Effector memory CD4-positive, alpha-beta T cell (primary cell): ENCODE data around the gene CHRNA4.

ENCODE experiments used
- DNase-seq, 3 donors: peaks; one replicate each; pipeline ENCODE4 v3.0.0-alpha.2; 2020
- H3K27ac ChIP-seq: 2 replicates; pipeline ENCODE4 v1.7.0; 2013; ENCODE audit warnings: mild to moderate bottlenecking, low read length, moderate library complexity; ENCODE audit not compliant: insufficient read depth, poor library complexity, severe bottlenecking
- H3K27me3 ChIP-seq: replicated peaks from 2 replicates; pipeline ENCODE4 v1.7.0; 2013; ENCODE audit warnings: mild to moderate bottlenecking, low read length; ENCODE audit not compliant: insufficient read depth, control insufficient read depth, poor library complexity, severe bottlenecking
- H3K36me3 ChIP-seq: 2 replicates; pipeline ENCODE4 v1.7.0; 2013; ENCODE audit warnings: mild to moderate bottlenecking, low read length, moderate library complexity; ENCODE audit not compliant: control insufficient read depth, insufficient read depth
- H3K4me1 ChIP-seq: 2 replicates; pipeline ENCODE4 v1.7.0; 2013; ENCODE audit warnings: low read length, mild to moderate bottlenecking; ENCODE audit not compliant: control insufficient read depth, insufficient read depth, poor library complexity, severe bottlenecking
- H3K4me3 ChIP-seq: 2 replicates; pipeline ENCODE4 v1.7.0; 2013; ENCODE audit warnings: low read length, low read depth, mild to moderate bottlenecking; ENCODE audit not compliant: insufficient read depth, poor library complexity, severe bottlenecking
- H3K9me3 ChIP-seq: 2 replicates; pipeline ENCODE4 v1.7.0; 2013; ENCODE audit warnings: mild to moderate bottlenecking, low read length, moderate library complexity; ENCODE audit not compliant: control insufficient read depth

Gene CHRNA4

DNA sequence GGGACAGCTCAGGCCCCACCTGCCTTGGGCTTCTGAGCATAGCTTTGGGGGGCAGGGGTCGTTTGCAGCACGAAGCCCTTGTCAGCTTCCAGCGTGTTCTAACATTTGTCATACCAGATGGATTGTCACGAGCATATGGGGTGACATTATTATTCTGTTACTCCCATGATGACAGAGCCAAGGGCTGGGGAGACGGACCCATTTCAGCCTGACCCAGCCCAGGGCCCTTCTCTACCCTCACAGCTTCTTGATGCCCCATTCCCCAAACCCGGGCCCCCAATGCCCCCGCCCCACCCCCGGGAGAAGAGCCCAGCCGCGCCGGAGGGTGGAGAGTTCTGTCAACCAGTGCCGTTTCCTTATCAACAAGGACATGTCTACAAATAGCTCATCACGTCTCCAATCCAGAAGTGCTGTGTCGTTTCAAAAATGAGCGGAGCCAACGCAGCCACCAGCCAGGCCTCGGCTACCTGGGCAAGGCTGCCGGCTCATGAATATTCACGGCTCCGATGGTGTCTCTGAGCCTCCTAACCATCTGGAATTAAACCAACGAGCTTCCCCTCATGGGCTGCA, 9.6 kb upstream of the CHRNA4 start:
- no peaks in the 10 kb centered on the region for H3K4me1 ChIP-seq
- H3K27me3 ChIP-seq = no peaks in the 10 kb centered on the region
- no peak overlapping the region for H3K27ac ChIP-seq
- no peak overlapping the region for H3K4me3 ChIP-seq
- no peaks in the 10 kb centered on the region for H3K36me3 ChIP-seq
- H3K9me3 ChIP-seq = no peaks in the 10 kb centered on the region
- no peak for DNase-seq

DNA sequence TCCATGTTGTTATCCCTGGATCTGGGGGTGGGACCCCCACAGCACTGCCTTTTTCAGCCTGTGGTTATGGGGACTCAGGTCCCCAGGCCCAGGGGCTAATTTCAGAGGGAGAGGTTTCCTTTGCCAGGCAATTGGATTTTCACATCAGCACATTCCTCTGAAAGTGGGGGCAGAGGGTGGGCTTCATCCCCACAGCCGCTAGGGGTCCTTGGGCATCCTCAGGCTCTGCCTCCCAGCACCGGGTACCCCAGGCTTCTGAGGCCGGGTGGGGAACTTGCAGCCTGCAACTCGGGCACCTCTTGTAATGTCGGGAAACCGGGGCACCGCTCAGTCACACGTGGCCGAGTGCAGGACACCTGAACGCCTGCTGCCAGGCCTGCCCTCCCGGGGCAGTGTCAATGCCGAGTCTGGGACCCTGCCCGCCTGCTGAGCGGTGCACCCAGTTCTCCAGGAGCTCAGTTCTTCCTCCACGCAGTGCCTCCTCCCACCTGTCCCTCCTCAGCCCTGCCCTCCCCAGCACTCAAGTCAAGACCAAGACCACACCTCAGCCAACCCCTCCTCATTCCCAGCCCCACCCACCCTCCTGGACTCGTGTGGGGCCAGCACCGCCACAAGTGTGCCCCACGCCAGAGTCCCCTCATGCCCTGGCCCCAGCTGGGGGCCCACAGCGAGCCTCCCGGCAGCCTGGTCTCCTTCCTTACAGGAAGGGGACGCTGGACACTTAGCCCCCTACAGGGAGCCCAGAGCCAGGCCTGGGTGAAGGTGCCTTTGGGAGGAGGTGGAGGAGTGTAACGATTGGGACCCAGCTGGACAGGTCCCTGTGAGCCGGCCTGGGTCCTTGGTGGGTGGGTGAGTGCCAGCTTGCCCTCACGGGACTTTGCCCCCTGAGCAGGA, 8.8 kb upstream of the CHRNA4 start:
- Histone ChIP-seq H3K27me3 (peaks cover under 1% of the 10 kb centered on the region), H3K4me1 (no peaks in the 10 kb centered on the region), H3K27ac (no peak overlapping the region), H3K9me3 (no peaks in the 10 kb centered on the region), H3K4me3 (no peak overlapping the region), H3K36me3 (no peaks in the 10 kb centered on the region)
- no peak for DNase-seq

DNA sequence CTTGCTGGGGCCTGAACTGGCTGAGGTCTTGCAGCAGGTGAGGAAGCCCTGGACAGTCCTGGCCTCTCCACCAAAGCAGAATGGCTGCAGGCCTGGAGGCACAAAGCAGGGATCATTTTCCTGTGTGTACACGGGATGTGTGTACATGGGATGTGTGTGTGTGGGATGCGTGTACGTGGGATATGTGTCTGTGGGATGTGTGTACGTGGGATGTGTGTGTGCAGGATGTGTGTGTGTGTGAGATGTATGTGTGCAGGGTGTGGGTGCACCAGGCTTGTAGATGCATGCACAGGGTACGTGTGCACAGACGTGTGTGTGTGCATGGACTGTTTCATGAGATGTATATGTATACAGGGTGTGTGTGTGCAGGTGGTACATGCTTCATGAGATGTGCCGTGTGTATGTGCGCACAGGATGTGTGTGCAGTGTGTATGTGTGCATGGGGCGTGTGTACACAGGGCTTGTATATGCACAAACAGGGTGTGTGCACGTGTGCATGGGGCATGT, 7.9 kb upstream of the CHRNA4 start:
- Histone ChIP-seq H3K36me3 (no peaks in the 10 kb centered on the region), H3K9me3 (no peaks in the 10 kb centered on the region), H3K4me3 (no peak overlapping the region), H3K27ac (no peak overlapping the region), H3K4me1 (no peaks in the 10 kb centered on the region), H3K27me3 (peaks cover 4% of the 10 kb centered on the region)
- DNase-seq = no peak

DNA sequence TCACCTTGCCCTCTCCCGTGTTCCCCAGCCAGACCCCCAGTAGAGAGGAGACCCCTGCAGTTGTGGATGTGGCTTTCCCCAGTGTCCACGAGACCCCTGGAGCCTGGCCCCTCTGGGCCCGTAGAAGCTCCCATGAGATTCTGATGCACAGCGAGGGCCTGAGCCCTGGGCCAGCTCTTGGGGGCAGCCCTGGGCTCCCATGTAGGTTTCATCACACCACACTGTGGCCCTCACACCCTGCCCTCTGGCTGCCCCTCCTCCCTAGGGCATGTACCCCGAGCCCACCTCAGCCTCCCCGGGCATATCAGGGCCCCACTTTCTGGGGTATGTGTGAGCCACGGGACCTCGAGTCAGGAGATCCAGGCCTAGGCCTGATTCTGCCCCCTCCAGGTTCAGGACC, 7.0 kb upstream of the CHRNA4 start:
- DNase-seq = no peak
- H3K4me3 ChIP-seq = no peak overlapping the region
- H3K9me3 ChIP-seq = no peaks in the 10 kb centered on the region
- no peaks in the 10 kb centered on the region for H3K4me1 ChIP-seq
- no peak overlapping the region for H3K27ac ChIP-seq
- H3K36me3 ChIP-seq = no peaks in the 10 kb centered on the region
- H3K27me3 ChIP-seq = peaks cover 4% of the 10 kb centered on the region

DNA sequence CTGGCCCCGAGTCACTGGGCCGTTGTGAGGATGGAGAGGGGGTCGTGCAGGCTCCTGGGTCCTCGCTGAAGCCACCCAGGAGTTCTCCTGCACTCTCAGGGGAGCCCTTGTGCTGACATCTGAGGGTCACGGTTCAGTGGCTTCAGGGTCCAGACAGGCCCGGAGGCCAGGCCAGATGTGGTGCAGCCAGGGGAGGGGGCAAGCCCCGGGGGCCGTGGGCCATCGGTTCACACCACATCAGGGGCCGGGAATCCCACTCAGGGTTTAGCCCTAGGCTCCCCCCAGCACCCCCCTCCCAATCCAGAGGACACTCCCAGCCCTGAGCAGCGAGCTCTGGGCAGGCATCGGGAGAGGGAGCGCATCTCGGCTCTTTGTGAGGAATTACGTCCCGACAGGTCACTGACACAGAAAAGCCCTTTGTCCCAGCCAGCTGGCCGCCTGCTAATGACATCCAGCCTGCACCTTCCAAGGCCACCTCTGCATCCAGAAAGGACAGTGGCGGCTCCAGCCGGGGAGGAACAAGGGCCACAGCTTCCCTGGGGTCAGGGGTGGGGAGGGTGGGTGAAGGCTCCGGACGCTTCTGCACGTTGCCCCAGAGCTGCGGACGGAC, 6.4 kb upstream of the CHRNA4 start:
- no peaks in the 10 kb centered on the region for H3K4me1 ChIP-seq
- no peaks in the 10 kb centered on the region for H3K9me3 ChIP-seq
- H3K4me3 ChIP-seq = no peak overlapping the region
- no peaks in the 10 kb centered on the region for H3K36me3 ChIP-seq
- DNase-seq = no peak
- peaks cover 7% of the 10 kb centered on the region for H3K27me3 ChIP-seq
- H3K27ac ChIP-seq = no peak overlapping the region

DNA sequence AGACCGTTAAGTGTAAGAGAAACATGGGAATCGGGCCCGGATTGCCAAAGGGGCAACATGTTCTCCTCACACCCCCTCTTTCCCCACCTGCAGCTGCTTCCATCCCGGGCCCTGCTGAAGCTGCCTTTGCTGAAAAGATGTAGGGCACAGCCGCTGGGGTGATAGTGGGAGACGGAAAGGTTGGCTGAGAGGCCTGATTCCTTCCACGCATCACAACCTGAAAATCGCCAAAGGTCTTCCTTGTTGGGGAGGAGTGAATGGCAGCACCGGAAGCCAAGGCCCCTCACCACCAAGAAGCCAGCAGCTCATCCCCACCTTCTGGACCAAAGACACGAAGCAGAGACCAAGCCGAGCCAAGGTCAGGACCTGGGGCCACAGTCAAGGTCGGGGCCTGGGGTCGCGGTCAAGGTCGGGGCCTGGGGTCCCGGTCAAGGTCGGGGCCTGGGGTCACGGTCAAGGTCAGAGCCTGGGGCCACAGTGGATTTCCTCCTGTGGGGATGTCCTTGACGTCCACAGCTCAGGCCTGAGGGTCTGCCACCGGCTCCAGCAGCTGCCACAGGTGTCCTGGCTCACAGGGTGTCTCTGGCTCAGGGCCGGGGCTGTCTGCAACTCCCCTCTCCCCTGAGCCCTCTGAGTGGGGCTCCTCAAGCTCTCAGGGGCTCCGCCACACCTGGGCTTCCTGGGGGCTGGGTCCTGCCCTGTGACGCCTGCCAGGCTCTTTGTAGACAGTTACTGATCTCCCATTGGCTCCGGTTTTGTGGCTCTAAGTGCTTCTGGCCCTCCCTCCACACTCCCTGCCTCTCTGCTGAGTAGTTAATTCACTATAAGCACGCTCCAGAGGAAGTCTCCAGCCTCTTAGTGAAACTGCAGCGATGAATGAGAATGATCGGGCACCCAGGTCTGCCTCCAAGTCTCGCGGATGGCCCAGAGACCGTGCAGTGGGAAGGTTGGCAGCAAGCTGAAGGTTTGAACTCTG, 5.5 kb upstream of the CHRNA4 start:
- no peak for DNase-seq
- no peaks in the 10 kb centered on the region for H3K36me3 ChIP-seq
- no peaks in the 10 kb centered on the region for H3K4me1 ChIP-seq
- H3K9me3 ChIP-seq = no peaks in the 10 kb centered on the region
- peaks cover 10% of the 10 kb centered on the region for H3K27me3 ChIP-seq
- H3K27ac ChIP-seq = no peak overlapping the region
- H3K4me3 ChIP-seq = no peak overlapping the region

DNA sequence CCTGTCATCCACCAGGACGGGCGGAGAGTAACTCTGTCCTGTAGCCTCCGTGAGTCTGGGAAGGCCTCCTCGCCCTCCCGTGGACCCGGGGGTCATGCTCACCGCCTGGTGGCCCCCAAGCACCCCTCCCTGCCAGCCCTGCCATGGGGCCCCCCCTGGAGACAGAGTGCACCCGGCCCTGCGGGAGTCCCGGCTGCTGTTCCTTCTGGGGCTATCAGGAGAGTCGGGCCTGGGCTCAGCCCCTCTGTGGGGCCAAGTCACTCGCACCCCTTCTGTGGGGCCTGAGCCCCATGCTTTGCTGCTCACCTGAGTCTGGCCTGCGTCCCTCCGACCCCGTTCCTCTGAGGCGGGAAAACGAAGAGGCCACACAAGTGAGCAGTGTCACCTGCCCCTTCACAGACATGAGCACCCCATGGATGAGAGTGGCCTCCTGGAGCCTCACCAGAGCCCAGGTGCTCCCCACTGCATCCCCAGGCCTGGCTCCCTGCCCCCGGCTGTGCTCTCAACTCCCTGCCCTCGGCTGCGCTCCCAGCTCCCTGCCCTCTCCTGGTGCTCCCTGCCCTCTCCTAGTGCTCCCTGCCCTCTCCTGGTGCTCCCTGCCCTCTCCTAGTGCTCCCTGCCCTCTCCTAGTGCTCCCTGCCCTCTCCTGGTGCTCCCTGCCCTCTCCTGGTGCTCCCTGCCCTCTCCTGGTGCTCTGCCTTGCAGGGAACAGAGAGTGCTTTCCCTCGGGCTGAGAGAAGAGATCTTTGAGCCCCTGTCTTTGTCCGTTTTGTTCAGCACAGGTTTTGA, 4.6 kb upstream of the CHRNA4 start:
- peaks cover 13% of the 10 kb centered on the region for H3K27me3 ChIP-seq
- no peak overlapping the region for H3K4me3 ChIP-seq
- no peaks in the 10 kb centered on the region for H3K36me3 ChIP-seq

DNA sequence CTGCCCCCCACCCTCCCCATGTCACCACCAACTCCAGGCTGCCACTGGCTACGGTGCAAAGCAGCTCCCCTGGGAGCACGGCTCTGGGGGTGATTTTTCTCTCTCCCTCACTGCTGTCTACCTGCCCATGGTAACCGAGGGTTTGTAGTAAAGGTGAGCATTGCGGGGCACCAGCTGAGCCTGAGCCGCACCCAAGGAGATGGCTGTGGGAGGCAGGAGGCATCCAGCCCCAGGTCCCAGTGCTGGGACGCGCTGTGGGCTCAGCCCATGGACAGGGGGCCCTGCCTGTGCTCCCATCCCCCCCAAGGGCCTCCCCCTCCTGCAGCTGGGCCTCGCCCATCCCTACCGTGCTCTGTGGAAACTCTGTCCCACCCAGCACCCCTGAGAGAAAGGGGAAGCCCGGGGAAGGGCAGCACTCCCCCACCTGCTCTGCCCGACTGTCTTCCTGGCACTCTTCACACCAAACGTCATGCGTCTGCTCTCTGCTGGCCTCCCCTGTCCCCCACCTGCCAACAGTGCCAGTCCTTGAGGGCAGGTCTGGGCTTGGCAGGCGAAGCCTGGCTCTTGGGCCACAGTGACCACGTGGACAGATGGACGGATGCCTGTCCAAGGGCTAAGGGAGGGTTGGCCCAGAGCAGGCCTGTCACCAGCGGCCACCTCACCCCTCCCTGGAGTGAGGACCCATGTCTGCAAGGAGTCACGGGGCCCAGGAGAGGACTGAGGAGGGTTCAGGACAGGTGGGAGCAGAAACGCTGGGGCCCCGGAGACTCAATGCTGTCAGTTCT, 3.8 kb upstream of the CHRNA4 start:
- peaks cover 5% of the 10 kb centered on the region for H3K4me1 ChIP-seq
- H3K27me3 ChIP-seq = peaks cover 21% of the 10 kb centered on the region
- no peak overlapping the region for H3K27ac ChIP-seq
- no peak overlapping the region for H3K4me3 ChIP-seq
- no peaks in the 10 kb centered on the region for H3K36me3 ChIP-seq
- no peaks in the 10 kb centered on the region for H3K9me3 ChIP-seq
- no peak for DNase-seq

More for the DNA sequence above, 4.6 kb upstream of the CHRNA4 start:
- Histone ChIP-seq H3K27ac (no peak overlapping the region), H3K4me1 (no peaks in the 10 kb centered on the region), H3K9me3 (no peaks in the 10 kb centered on the region)
- DNase-seq = no peak
